HK-2 (cell line): Measurements from ENCODE around the gene LMO7.
"Not testable (repeated sequence)": the region's sequence is repeated elsewhere in the genome, so short reads cannot be mapped to it uniquely, and the experiment has no call there.

ENCODE experiments used
- DNase-seq: peaks from one replicate; pipeline ENCODE4 v3.0.0-alpha.2; 2018; ENCODE audit not compliant: unreplicated experiment

LMO7 gene

GRCh38 chr13:75699062-75699461 is 62.9 kb downstream of the LMO7 start:
- no peak for DNase-seq

- DNase-seq = not testable (repeated sequence)
These were observed 63.6 kb downstream of the LMO7 start for GRCh38 chr13:75699717-75700116.

GRCh38 chr13:75700552-75700951 is 64.4 kb downstream of the LMO7 start:
- no peak for DNase-seq

GRCh38 chr13:75702476-75702875 is 66.3 kb downstream of the LMO7 start:
- DNase-seq = no peak

- DNase-seq = no peak
These were observed 67.6 kb downstream of the LMO7 start for GRCh38 chr13:75703769-75704168.

- DNase-seq = no peak
These were observed 68.2 kb downstream of the LMO7 start for GRCh38 chr13:75704194-75704926.

GRCh38 chr13:75704927-75705288 is 68.8 kb downstream of the LMO7 start:
- no peak for DNase-seq

GRCh38 chr13:75705395-75705794 is 69.3 kb downstream of the LMO7 start:
- no peak for DNase-seq

GRCh38 chr13:75705908-75706307 is 69.8 kb downstream of the LMO7 start:
- no peak for DNase-seq

- DNase-seq = no peak
These were observed 77.7 kb downstream of the LMO7 start for GRCh38 chr13:75713852-75714251.

GRCh38 chr13:75715601-75716523 is 79.7 kb downstream of the LMO7 start:
- DNase-seq = no peak

- DNase-seq = no peak
These were observed 81.4 kb downstream of the LMO7 start for GRCh38 chr13:75717525-75717924.

- DNase-seq = no peak
These were observed 85.2 kb downstream of the LMO7 start for GRCh38 chr13:75721307-75721706.

- DNase-seq = no peak
These were observed 87.8 kb downstream of the LMO7 start for GRCh38 chr13:75723901-75724300.

GRCh38 chr13:75724752-75725517 is 88.8 kb downstream of the LMO7 start:
- no peak for DNase-seq

GRCh38 chr13:75725736-75726135 is 89.6 kb downstream of the LMO7 start:
- no peak for DNase-seq

- DNase-seq = no peak
These were observed 90.2 kb downstream of the LMO7 start for GRCh38 chr13:75726306-75726705.

GRCh38 chr13:75733113-75733512 is 97.0 kb downstream of the LMO7 start:
- DNase-seq = not testable (repeated sequence)

GRCh38 chr13:75736173-75736572 is 100.0 kb downstream of the LMO7 start:
- DNase-seq = no peak

GRCh38 chr13:75738841-75739240 is 102.7 kb downstream of the LMO7 start:
- no peak for DNase-seq

GRCh38 chr13:75739244-75739868 is 103.2 kb downstream of the LMO7 start:
- DNase-seq = no peak

- DNase-seq = no peak
These were observed 103.9 kb downstream of the LMO7 start for GRCh38 chr13:75740031-75740430.
